HFFc6 (cell line): ENCODE data around the gene PHLDA1. TPM values are rescaled to one million over a fixed set of nuclear protein-coding genes. Genes with fewer than 3 reads are reported as not detected.

Experiments used
- DNase-seq: peaks from one replicate; pipeline ENCODE4 v3.0.0-alpha.2; 2018
- H3K27ac Mint-ChIP-seq: 2 replicates; pipeline ENCODE4 v1.8.0; 2020; ENCODE audit warnings: mild to moderate bottlenecking, mixed read lengths
- H3K27me3 Mint-ChIP-seq: 2 replicates; pipeline ENCODE4 v1.8.0; 2021; ENCODE audit warnings: mild to moderate bottlenecking, moderate library complexity, mixed read lengths; ENCODE audit not compliant: insufficient read depth
- H3K36me3 Mint-ChIP-seq: 2 replicates; pipeline ENCODE4 v1.8.0; 2021; ENCODE audit warnings: low read depth, mixed read lengths
- H3K4me1 Mint-ChIP-seq: 2 replicates; pipeline ENCODE4 v1.8.0; 2020; ENCODE audit warnings: low read depth, mixed read lengths
- H3K4me3 Mint-ChIP-seq: 2 replicates; pipeline ENCODE4 v1.8.0; 2020; ENCODE audit warnings: mild to moderate bottlenecking, moderate library complexity, mixed read lengths
- H3K9me3 Mint-ChIP-seq: 2 replicates; pipeline ENCODE4 v1.8.0; 2020; ENCODE audit warnings: mild to moderate bottlenecking, mixed read lengths
- CTCF ChIP-seq: fragments of 200-600 bp; sonication (generic); IDR thresholded peaks from 2 replicates; pipeline ENCODE4 v1.5.0; 2021; ENCODE audit warnings: antibody characterized with exemption, mild to moderate bottlenecking
- total RNA-seq, 6 experiments: library from RNA; stranded (reverse); fragmentation: NEBNext Ultra II Directional; extraction: Animal tissue kit (Norgen Biotek cat#: 25700); gene quantifications; 2 replicates in 1 of 6; 3 replicates in 5 of 6; pipeline ENCODE4 v1.2.3, GENCODE V29; 2021

PHLDA1 gene
- total RNA-seq, 6 experiments from 2014 or later = 49.2 to 81.5 (median 76.2) TPM

- Mint-ChIP-seq H3K4me1 (peaks cover 56% of the 10 kb centered on the region), H3K4me3 (no peak overlapping the region), H3K36me3 (no peaks in the 10 kb centered on the region), H3K9me3 (no peaks in the 10 kb centered on the region), H3K27me3 (no peaks in the 10 kb centered on the region), H3K27ac (no peak overlapping the region)
- TF ChIP-seq CTCF = no peak
- DNase-seq = no peak
Measured at GRCh38 chr12:76014007-76014406, 17.6 kb downstream of the PHLDA1 start.

- Mint-ChIP-seq H3K9me3 (no peaks in the 10 kb centered on the region), H3K27ac (no peak overlapping the region), H3K36me3 (no peaks in the 10 kb centered on the region), H3K27me3 (no peaks in the 10 kb centered on the region), H3K4me3 (no peak overlapping the region), H3K4me1 (peaks cover 53% of the 10 kb centered on the region)
- no peak for TF ChIP-seq CTCF
- no peak for DNase-seq
Measured at GRCh38 chr12:76013603-76014002, 18.0 kb downstream of the PHLDA1 start.

GRCh38 chr12:76012644-76013043 lies 18.9 kb downstream of the PHLDA1 start:
- no peaks in the 10 kb centered on the region for H3K9me3 Mint-ChIP-seq
- H3K36me3 Mint-ChIP-seq = no peaks in the 10 kb centered on the region
- no peak for TF ChIP-seq CTCF
- H3K4me1 Mint-ChIP-seq = peaks cover 46% of the 10 kb centered on the region
- DNase-seq = no peak
- no peak overlapping the region for H3K4me3 Mint-ChIP-seq
- no peak overlapping the region for H3K27ac Mint-ChIP-seq
- H3K27me3 Mint-ChIP-seq = no peaks in the 10 kb centered on the region

GRCh38 chr12:76010732-76011458 lies 20.7 kb downstream of the PHLDA1 start:
- Mint-ChIP-seq H3K9me3 (no peaks in the 10 kb centered on the region), H3K4me3 (0 out of 2 replicates have a peak overlapping the region, but pooled peaks have one; percentile 16), H3K36me3 (no peaks in the 10 kb centered on the region), H3K27ac (peak overlapping the region; percentile 92), H3K27me3 (no peaks in the 10 kb centered on the region), H3K4me1 (peaks cover 40% of the 10 kb centered on the region)
- no peak for TF ChIP-seq CTCF
- peak; percentile 43 for DNase-seq

GRCh38 chr12:76008428-76008827 lies 23.1 kb downstream of the PHLDA1 start:
- H3K4me1 Mint-ChIP-seq = peaks cover 32% of the 10 kb centered on the region
- TF ChIP-seq CTCF = no peak
- H3K27ac Mint-ChIP-seq = no peak overlapping the region
- peaks cover 6% of the 10 kb centered on the region; the same call in 1 of the 2 replicates for H3K9me3 Mint-ChIP-seq
- H3K36me3 Mint-ChIP-seq = peaks cover 11% of the 10 kb centered on the region; the same call in 1 of the 2 replicates
- no peak overlapping the region for H3K4me3 Mint-ChIP-seq
- no peaks in the 10 kb centered on the region for H3K27me3 Mint-ChIP-seq
- DNase-seq = no peak
